Sigmoid colon (tissue), 7 donors: Measurements from ENCODE around the gene RHCG. TPM values are rescaled to one million over a fixed set of nuclear protein-coding genes. Genes with fewer than 3 reads are reported as not detected.

Experiments used
- DNase-seq: peaks from one replicate; pipeline ENCODE4 v3.0.0-alpha.2; 2019
- H3K27ac ChIP-seq, 4 donors: fragments of 200-600 bp; sonication (generic); one replicate each; pipeline ENCODE4 v1.5.1; 2016 to 2019; ENCODE audit warnings: mild to moderate bottlenecking in 1 of 4
- H3K27me3 ChIP-seq, 3 donors: fragments of 200-600 bp; sonication (generic); one replicate each; pipeline ENCODE4 v1.5.1; 2019; ENCODE audit warnings: mild to moderate bottlenecking in 1 of 3
- H3K36me3 ChIP-seq, 4 donors: fragments of 200-600 bp; sonication (generic); one replicate each; pipeline ENCODE4 v1.5.1; 2016 to 2019
- H3K4me1 ChIP-seq, 4 donors: fragments of 200-600 bp; sonication (generic); one replicate each; pipeline ENCODE4 v1.5.1; 2017 to 2019
- H3K4me3 ChIP-seq, 4 donors: fragments of 200-600 bp; sonication (generic); one replicate each; pipeline ENCODE4 v1.5.1; 2017 to 2019; ENCODE audit warnings: mild to moderate bottlenecking in 2 of 4, moderate library complexity in 1 of 4
- H3K9me3 ChIP-seq, 4 donors: fragments of 200-600 bp in 3 of 4; sonication (generic) in 3 of 4; one replicate each; pipeline versions ENCODE4 v1.5.1 to v1.6.1; 2013 to 2019
- EP300 ChIP-seq, 4 donors: sonication (generic); formaldehyde crosslinking; IDR thresholded peaks; one replicate each; pipeline ENCODE4 v1.6.1; 2017; ENCODE audit warnings: antibody characterized with exemption in 4 of 4
- POLR2A ChIP-seq, 2 donors: fragments of 450-650 bp; IDR thresholded peaks; one replicate each; pipeline ENCODE4 v1.6.1; 2016; ENCODE audit warnings: antibody characterized with exemption in 2 of 2, mild to moderate bottlenecking in 2 of 2, moderate library complexity in 2 of 2
- POLR2AphosphoS5 ChIP-seq, 4 donors: sonication (generic); formaldehyde crosslinking; IDR thresholded peaks; one replicate each; pipeline ENCODE4 v1.6.1; 2017; ENCODE audit warnings: antibody characterized with exemption in 4 of 4
- WGBS, 2 donors: extraction: QIAGEN DNeasy Blood & Tissue Kit; methylation state at CpG; one replicate each; pipeline ENCODE4 v1.1.7; 2013; 5-methylcytosine and 5-hydroxymethylcytosine counted together
- intact Hi-C: fragments of 100-400 bp; cut with DNase I; formaldehyde crosslinking; loops from one replicate; pipeline ENCODE4 v1.15.1; 2023
- polyA plus RNA-seq, 3 donors: library from polyadenylated mRNA; stranded (reverse); fragments of 200-250 nt; gene quantifications; one replicate each; pipeline ENCODE4 v1.2.3, GENCODE V29; 2013
- total RNA-seq, 4 donors: library from RNA; depleted of rRNA; stranded (reverse); fragments of >200 nt; gene quantifications; one replicate each; pipeline ENCODE4 v1.1.0, GENCODE V29; 2016
- TF ChIP-seq, protein P1 (sequence below), 4 experiments: fragments of 450-650 bp in 3 of 4; fragments of 200-600 bp in 1 of 4; IDR thresholded peaks; one replicate each; pipeline ENCODE4 v1.5.1; 2016 to 2019; ENCODE audit warnings: antibody characterized with exemption in 4 of 4, mild to moderate bottlenecking in 3 of 4, moderate library complexity in 2 of 4
- donor health status: healthy with polysubstance abuse.
- donor health status: Bipolar disorder and iron deficiency.
- donor health status: healthy.

RHCG gene
- total and polyA plus RNA-seq, 7 donors = 0.47 to 3.0 TPM; not detected in 5

DNA sequence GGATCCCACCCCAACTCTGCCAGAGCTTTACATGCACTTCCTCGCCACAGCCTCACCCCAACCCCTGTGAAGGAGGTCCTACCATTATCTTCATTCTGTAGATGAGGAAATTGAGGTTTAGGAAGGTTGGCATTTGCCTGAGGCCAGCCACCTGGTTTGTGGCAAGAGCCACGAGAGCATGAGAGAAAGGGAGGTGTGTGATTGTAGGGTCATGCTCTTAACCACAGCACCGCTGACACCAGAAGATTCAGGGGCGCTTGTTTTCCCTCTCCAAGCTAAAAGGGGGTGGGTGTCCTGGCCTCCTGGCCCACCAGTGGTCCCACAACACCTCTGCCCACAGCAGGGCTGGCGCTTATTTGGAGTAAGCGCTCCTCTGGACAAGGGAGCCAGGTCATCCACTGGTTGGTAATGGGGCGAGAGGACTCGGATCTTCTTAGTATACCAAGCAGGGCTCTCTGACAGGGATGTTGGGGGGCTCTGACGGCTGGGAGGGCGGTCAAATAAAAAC, 691 bp downstream of the RHCG start:
- TF ChIP-seq EP300 (IDR thresholded peaks at IDR 0.05) (no peak), POLR2AphosphoS5 (IDR thresholded peaks at IDR 0.05) (no peak), POLR2A (IDR thresholded peaks at IDR 0.05) (no peak)
- TF ChIP-seq, protein P1, sequence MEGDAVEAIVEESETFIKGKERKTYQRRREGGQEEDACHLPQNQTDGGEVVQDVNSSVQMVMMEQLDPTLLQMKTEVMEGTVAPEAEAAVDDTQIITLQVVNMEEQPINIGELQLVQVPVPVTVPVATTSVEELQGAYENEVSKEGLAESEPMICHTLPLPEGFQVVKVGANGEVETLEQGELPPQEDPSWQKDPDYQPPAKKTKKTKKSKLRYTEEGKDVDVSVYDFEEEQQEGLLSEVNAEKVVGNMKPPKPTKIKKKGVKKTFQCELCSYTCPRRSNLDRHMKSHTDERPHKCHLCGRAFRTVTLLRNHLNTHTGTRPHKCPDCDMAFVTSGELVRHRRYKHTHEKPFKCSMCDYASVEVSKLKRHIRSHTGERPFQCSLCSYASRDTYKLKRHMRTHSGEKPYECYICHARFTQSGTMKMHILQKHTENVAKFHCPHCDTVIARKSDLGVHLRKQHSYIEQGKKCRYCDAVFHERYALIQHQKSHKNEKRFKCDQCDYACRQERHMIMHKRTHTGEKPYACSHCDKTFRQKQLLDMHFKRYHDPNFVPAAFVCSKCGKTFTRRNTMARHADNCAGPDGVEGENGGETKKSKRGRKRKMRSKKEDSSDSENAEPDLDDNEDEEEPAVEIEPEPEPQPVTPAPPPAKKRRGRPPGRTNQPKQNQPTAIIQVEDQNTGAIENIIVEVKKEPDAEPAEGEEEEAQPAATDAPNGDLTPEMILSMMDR (IDR thresholded peaks at IDR 0.05) = no peak
- intact Hi-C loops = no loop called here
- H3K36me3 ChIP-seq = no peaks in the 10 kb centered on the region
- H3K9me3 ChIP-seq = no peaks in the 10 kb centered on the region
- H3K4me3 ChIP-seq = no peak overlapping the region
- DNase-seq = no peak
- H3K27ac ChIP-seq = no peak overlapping the region
- WGBS, 2 donors = 63 to 72% methylated on average over 10 of the region's 10 CpGs
- H3K27me3 ChIP-seq = peaks cover 7 to 72% (median 18%) of the 10 kb centered on the region in 3 donors
- peaks cover 0 to 9% (median 8%) of the 10 kb centered on the region in 4 donors for H3K4me1 ChIP-seq

DNA sequence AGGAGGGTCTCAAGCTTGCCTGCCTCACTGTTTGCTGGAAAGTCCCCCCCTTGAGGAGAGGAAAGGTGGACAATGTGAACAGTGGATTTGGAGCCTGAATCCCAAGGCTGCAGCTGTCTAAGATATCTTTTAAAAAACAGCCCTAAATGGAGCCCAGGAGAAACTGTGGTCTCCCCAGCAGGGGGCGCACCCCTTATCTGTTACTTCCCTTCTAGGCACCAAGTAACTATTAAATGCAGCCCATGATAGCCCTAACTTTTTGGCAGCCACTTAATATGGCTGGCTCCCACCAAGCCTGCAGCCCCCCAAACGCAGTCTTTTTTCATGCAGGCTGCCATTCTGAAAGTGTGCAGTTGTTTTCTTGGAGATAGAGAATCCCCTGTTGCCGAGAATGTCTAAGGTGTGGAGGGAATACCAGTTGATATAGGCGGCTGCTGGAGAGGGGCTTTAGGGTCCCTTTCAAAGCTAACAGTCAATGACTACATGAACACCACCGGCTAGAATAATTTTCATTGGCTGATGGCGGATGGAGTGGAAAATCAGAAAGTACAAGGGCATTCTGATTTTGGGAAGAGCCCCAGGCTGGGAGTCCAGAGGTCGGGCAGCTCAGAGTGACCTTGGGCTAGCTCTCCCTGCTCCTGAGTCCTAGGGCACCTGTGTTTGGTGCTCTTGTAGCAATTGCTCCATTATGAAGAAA, 1.3 kb downstream of the RHCG start:
- intact Hi-C loops = no loop called here
- WGBS, 2 donors = 74 to 78% methylated on average over 7 of the region's 7 CpGs
- DNase-seq = peak; percentile 40
- peaks cover 7 to 70% (median 18%) of the 10 kb centered on the region in 3 donors for H3K27me3 ChIP-seq
- H3K27ac ChIP-seq = no peak overlapping the region
- H3K4me3 ChIP-seq = no peak overlapping the region
- no peaks in the 10 kb centered on the region for H3K9me3 ChIP-seq
- peaks cover 0 to 9% (median 8%) of the 10 kb centered on the region in 4 donors for H3K4me1 ChIP-seq
- TF ChIP-seq, protein P1 (IDR thresholded peaks at IDR 0.05) = peak in 1 of 4 experiments; percentile 16
- TF ChIP-seq POLR2AphosphoS5 (IDR thresholded peaks at IDR 0.05) = no peak
- H3K36me3 ChIP-seq = no peaks in the 10 kb centered on the region

DNA sequence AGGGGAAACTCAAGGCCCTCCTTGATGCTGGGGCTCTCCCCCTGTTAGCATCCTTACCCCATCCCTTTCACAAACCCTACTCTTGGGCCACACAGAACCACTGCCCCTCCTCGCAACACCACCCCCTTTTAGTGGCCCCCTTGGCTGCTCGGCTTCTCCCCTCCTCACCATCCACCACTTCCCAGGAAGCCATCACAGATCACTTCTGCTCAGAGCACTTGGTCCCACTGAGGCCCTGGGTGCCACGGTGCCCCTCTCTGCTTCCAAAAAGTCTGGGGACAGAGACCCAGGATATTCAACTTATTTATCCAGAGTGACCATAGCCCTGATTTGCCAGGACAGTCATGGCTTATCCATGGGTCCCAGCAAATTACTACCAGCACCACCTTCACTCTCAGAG, 2.4 kb downstream of the RHCG start:
- DNase-seq = peak; percentile 43
- Histone ChIP-seq H3K9me3 (no peaks in the 10 kb centered on the region), H3K27me3 (peaks cover 7 to 63% (median 14%) of the 10 kb centered on the region in 3 donors), H3K36me3 (no peaks in the 10 kb centered on the region), H3K4me1 (peaks cover 0 to 9% (median 8%) of the 10 kb centered on the region in 4 donors), H3K4me3 (no peak overlapping the region), H3K27ac (no peak overlapping the region)
- intact Hi-C loops = no loop called here
- TF ChIP-seq, protein P1 (IDR thresholded peaks at IDR 0.05) = no peak
- no peak for TF ChIP-seq EP300 (IDR thresholded peaks at IDR 0.05)
- TF ChIP-seq POLR2AphosphoS5 (IDR thresholded peaks at IDR 0.05) = no peak
- TF ChIP-seq POLR2A (IDR thresholded peaks at IDR 0.05) = no peak
- WGBS, 2 donors = 86% methylated on average over 3 of the region's 3 CpGs

DNA sequence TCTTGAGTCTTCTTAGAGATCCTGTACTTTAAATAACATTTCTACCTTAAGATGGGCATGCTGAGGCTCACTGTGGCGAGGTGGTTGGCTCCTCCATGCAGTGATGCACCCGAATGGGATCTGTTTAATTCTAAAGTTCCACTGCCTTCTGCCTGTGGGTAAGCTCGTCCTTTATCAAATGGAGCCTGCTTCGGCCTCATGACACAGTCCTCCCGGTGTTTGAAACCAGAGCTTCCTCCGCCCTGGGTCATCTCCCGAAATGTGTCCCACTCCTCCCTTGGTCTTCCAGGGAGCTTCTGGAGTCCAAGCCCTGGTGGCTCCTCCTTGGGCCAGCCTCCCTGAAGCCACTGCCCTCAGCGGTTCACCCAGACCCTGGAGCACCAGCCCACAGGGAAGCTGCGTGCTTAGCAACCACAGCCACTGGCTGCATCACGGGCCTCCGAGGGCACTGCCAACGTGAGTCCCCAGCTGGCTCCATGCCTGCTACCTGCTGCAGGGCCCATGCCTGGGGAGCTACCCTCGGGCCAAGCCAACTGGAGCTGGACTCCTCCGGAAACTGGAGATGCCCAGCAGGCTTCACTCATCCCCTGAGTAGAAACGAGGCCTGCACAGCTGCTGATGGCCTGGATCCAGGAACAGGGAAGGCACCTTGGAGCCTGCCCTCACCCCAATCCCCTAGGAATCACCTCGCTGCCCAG, 3.3 kb downstream of the RHCG start:
- H3K4me3 ChIP-seq = no peak overlapping the region
- peaks cover 7 to 56% (median 14%) of the 10 kb centered on the region in 3 donors for H3K27me3 ChIP-seq
- H3K27ac ChIP-seq = no peak overlapping the region
- intact Hi-C loops = no loop called here
- H3K36me3 ChIP-seq = no peaks in the 10 kb centered on the region
- 71 to 81% methylated on average over 16 of the region's 16 CpGs for WGBS, 2 donors
- peak; percentile 50 for DNase-seq
- H3K4me1 ChIP-seq = peaks cover 0 to 9% (median 8%) of the 10 kb centered on the region in 4 donors
- TF ChIP-seq POLR2AphosphoS5 (IDR thresholded peaks at IDR 0.05) = no peak
- H3K9me3 ChIP-seq = no peaks in the 10 kb centered on the region

DNA sequence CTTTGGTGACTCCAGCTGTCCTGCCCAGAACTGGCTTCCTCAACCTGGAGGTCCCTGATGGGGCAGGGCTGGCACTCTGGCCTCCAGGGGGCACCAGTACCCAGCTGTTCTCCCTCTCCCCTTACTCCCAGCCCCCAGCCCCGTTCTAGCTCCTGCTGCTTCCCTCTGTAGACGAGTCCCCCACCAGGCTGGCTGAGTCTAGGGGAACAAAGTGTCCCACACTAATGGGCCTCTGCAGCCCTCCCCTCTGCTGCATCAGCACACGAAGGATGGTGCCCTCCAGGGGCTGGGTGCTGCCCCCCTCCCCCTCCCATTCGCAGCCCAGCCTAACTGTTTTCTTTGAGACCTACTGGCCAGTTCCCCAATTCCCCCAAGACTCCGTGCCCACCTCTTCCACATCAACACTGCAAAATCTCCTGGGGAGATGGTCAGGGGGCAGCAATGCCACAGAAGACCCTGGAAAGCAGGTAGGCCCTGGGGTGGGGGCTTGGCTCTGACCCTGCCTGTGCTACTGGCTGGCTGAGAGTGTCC, 4.2 kb downstream of the RHCG start:
- intact Hi-C loops = no loop called here
- DNase-seq = peak; percentile 51
- H3K27ac ChIP-seq = no peak overlapping the region
- no peak overlapping the region for H3K4me3 ChIP-seq
- WGBS, 2 donors = 28 to 31% methylated on average over 5 of the region's 5 CpGs
- TF ChIP-seq, protein P1 (IDR thresholded peaks at IDR 0.05) = no peak
- TF ChIP-seq POLR2A (IDR thresholded peaks at IDR 0.05) (no peak), POLR2AphosphoS5 (IDR thresholded peaks at IDR 0.05) (no peak), EP300 (IDR thresholded peaks at IDR 0.05) (no peak)
- no peaks in the 10 kb centered on the region for H3K36me3 ChIP-seq
- H3K27me3 ChIP-seq = peaks cover 7 to 52% (median 14%) of the 10 kb centered on the region in 3 donors
- H3K9me3 ChIP-seq = no peaks in the 10 kb centered on the region
- peaks cover 0 to 9% (median 8%) of the 10 kb centered on the region in 4 donors for H3K4me1 ChIP-seq
